ENCODE results near the gene WWOX. TPM values are rescaled to one million over a fixed set of nuclear protein-coding genes. Genes with fewer than 3 reads are reported as not detected.

Gene WWOX
- total and polyA plus RNA-seq, 2 of the 8 experiments (the other 6 are each of a cell fraction or from before 2014, with no cell fraction given): 5.4 to 16.7 TPM

- H2BK5ac ChIP-seq (ENCODE audit: low read depth, low read length): no peak overlapping the region
- no peaks in the 10 kb centered on the region for H3K79me1 ChIP-seq (ENCODE audit: low read depth, low read length)
- no peak overlapping the region for H3K56ac ChIP-seq (replicated peaks; ENCODE audit: insufficient read length, low read depth, low read length)
- no peaks in the 10 kb centered on the region for H3K79me2 ChIP-seq (ENCODE audit: control insufficient read depth in 1 of 2, insufficient read depth in 2 of 2, low read length in 2 of 2)
- no peaks in the 10 kb centered on the region for H4K20me1 ChIP-seq (replicated peaks in 1 of 2; ENCODE audit: control insufficient read depth in 1 of 2, insufficient read depth in 2 of 2, low read length in 2 of 2)
- no peak overlapping the region for H2AK5ac ChIP-seq (ENCODE audit: low read depth, low read length)
- whole genome bisulfite sequencing, 2 experiments (ENCODE audit: extremely low coverage in 1 of 2, insufficient coverage in 1 of 2, insufficient read length in 1 of 2, insufficient replicate concordance in 2 of 2, low coverage in 1 of 2, low lambda C conversion rate in 2 of 2, missing lambda C conversion rate in 1 of 2): 82% methylated on average over 4 of the region's 6 CpGs; no CpG with 5 or more reads in 1 of the 2 experiments
- no peak overlapping the region for H4K8ac ChIP-seq (ENCODE audit: extremely low read depth, insufficient read depth, low read length)
- no peak overlapping the region for H2BK12ac ChIP-seq (ENCODE audit: low read depth, low read length)
- H3K4me1 ChIP-seq (replicated peaks in 1 of 4; ENCODE audit: control insufficient read depth in 3 of 4, insufficient read depth in 4 of 4, low read length in 3 of 4): peaks cover 0 to 2% (median 0%) of the 10 kb centered on the region in 4 experiments; a peak in 1 of 7 replicates
- ChIA-PET CTCF (ENCODE audit: partially characterized antibody) (interaction anchor here (0.9 to 1.6 kb wide), 3 partner anchors 26 to 94 kb away, joined by 3 to 4 read pairs (median 3); no protein-coding TSS in a partner anchor), POLR2A (ENCODE audit: partially characterized antibody) (no interaction called here)
- no peak overlapping the region for H2AFZ ChIP-seq (ENCODE audit: low read length)
- no peaks in the 10 kb centered on the region for H3K36me3 ChIP-seq (ENCODE audit: control insufficient read depth in 2 of 4, insufficient read depth in 4 of 4, low read length in 3 of 4)
- no peak overlapping the region for H4K5ac ChIP-seq (ENCODE audit: insufficient read length, low read depth, low read length)
- H3K23ac ChIP-seq (ENCODE audit: insufficient read length): no peak overlapping the region
- DNase-seq (ENCODE audit: low read depth in 1 of 2, low spot score in 2 of 2) (no peak), FAIRE-seq (no peak)
- H2BK15ac ChIP-seq (ENCODE audit: low read length): no peak overlapping the region
- H3K9me3 ChIP-seq (ENCODE audit: insufficient read depth in 2 of 2, low read depth in 1 of 2, low read length in 1 of 2): no peaks in the 10 kb centered on the region
- no peak overlapping the region for H3K14ac ChIP-seq (ENCODE audit: insufficient read length)
- no peaks in the 10 kb centered on the region for H3K23me2 ChIP-seq (ENCODE audit: low read depth, low read length)
- no peaks in the 10 kb centered on the region for H3K27me3 ChIP-seq (replicated peaks in 1 of 4; ENCODE audit: control insufficient read depth in 3 of 4, extremely low read depth in 1 of 4, insufficient read depth in 3 of 4, low read length in 3 of 4)
- no peak overlapping the region for H2BK20ac ChIP-seq (ENCODE audit: low read length)
- H3K4me2 ChIP-seq (ENCODE audit: insufficient read depth in 1 of 2, low read depth in 2 of 2, low read length in 2 of 2): no peak overlapping the region
- H2BK120ac ChIP-seq (replicated peaks; ENCODE audit: low read depth, low read length): no peak overlapping the region
- H3K4ac ChIP-seq (replicated peaks; ENCODE audit: insufficient read length, low read depth, low read length): no peak overlapping the region
- no peak overlapping the region for H3K18ac ChIP-seq (ENCODE audit: extremely low read depth, low read length)
- TF ChIP-seq BCL11A (IDR thresholded peaks at IDR 0.05; ENCODE audit: low read depth in 2 of 2, low read length in 2 of 2): no peak
- TF ChIP-seq TAF7 (optimal IDR thresholded peaks at IDR 0.05; ENCODE audit: borderline replicate concordance, low read depth, low read length): no peak
- no peak for TF ChIP-seq MAX (IDR thresholded peaks at IDR 0.05)
- TF ChIP-seq RFX5 (IDR thresholded peaks at IDR 0.05; ENCODE audit: borderline replicate concordance, low read depth, low read length): no peak
- TF ChIP-seq POLR2A (IDR thresholded peaks at IDR 0.05; ENCODE audit: control extremely low read depth in 1 of 2, low read depth in 2 of 2, low read length in 2 of 2): no peak
- TF ChIP-seq RAD21 (IDR thresholded peaks at IDR 0.05 in 1 of 2, conservative IDR thresholded peaks at IDR 0.05 in 1 of 2; ENCODE audit: low read depth in 2 of 2, low read length in 2 of 2): no peak
- no peak for TF ChIP-seq SIN3A (conservative IDR thresholded peaks at IDR 0.05 in 1 of 2, IDR thresholded peaks at IDR 0.05 in 1 of 2; ENCODE audit: low read depth in 1 of 2, low read length in 2 of 2)
- TF ChIP-seq BACH1 (IDR thresholded peaks at IDR 0.05; ENCODE audit: low read length): no peak
- no peak for TF ChIP-seq POU5F1 (IDR thresholded peaks at IDR 0.05; ENCODE audit: low read depth, low read length)
- no peak overlapping the region for H4K91ac ChIP-seq (replicated peaks; ENCODE audit: insufficient read length, low read length)
- no peak overlapping the region for H3K4me3 ChIP-seq (ENCODE audit: extremely low read depth in 1 of 4, insufficient read depth in 2 of 4, low read depth in 3 of 4, low read length in 4 of 4)
- no peak overlapping the region for H3K27ac ChIP-seq (ENCODE audit: low read depth, low read length)
- H3K9ac ChIP-seq (replicated peaks in 1 of 4; ENCODE audit: extremely low read depth in 1 of 4, low read depth in 3 of 4, low read length in 3 of 4): no peak overlapping the region
Observed at GRCh38 chr16:79137426-79137939, 1038.0 kb downstream of the WWOX start.

All from H1 (cell line).